Lower leg skin (tissue), 4 donors: ENCODE data around the gene LDLRAD3. TPM values are rescaled to one million over a fixed set of nuclear protein-coding genes. Genes with fewer than 3 reads are reported as not detected.

Experiments used
- DNase-seq, 2 donors: peaks; one replicate each; pipeline ENCODE4 v3.0.0-alpha.2; 2019; ENCODE audit warnings: low spot score in 2 of 2
- H3K4me3 ChIP-seq: fragments of 200-600 bp; sonication (generic); 2 replicates; pipeline ENCODE4 v1.5.1; 2017; ENCODE audit warnings: mild to moderate bottlenecking, low read depth; ENCODE audit not compliant: poor library complexity, severe bottlenecking
- POLR2A ChIP-seq, 2 donors: fragments of 450-650 bp; IDR thresholded peaks; one replicate each; pipeline ENCODE4 v1.6.1; 2016 to 2017; ENCODE audit warnings: antibody characterized with exemption in 2 of 2, mild to moderate bottlenecking in 1 of 2, moderate library complexity in 1 of 2
- WGBS, 2 donors: methylation state at CpG; one replicate each; pipeline ENCODE4 v1.1.5; 2018; 5-methylcytosine and 5-hydroxymethylcytosine counted together
- intact Hi-C: fragments of 100-400 bp; cut with DNase I; formaldehyde crosslinking; loops from one replicate; pipeline ENCODE4 v1.15.0; 2023; ENCODE audit warnings: low total_unique reads
- total RNA-seq, 4 donors: library from RNA; depleted of rRNA; stranded (reverse); fragments of >200 nt; gene quantifications; one replicate each; pipeline ENCODE4 v1.1.0, GENCODE V29; 2016
- TF ChIP-seq, protein P1 (sequence below), 3 donors: fragments of 450-650 bp; IDR thresholded peaks; one replicate each; pipeline ENCODE4 v1.5.1; 2016; ENCODE audit warnings: antibody characterized with exemption in 3 of 3, mild to moderate bottlenecking in 3 of 3, moderate library complexity in 2 of 3

Gene LDLRAD3
- total RNA-seq, 4 donors from 2014 or later = 18.6 to 42.6 (median 25.5) TPM

DNA sequence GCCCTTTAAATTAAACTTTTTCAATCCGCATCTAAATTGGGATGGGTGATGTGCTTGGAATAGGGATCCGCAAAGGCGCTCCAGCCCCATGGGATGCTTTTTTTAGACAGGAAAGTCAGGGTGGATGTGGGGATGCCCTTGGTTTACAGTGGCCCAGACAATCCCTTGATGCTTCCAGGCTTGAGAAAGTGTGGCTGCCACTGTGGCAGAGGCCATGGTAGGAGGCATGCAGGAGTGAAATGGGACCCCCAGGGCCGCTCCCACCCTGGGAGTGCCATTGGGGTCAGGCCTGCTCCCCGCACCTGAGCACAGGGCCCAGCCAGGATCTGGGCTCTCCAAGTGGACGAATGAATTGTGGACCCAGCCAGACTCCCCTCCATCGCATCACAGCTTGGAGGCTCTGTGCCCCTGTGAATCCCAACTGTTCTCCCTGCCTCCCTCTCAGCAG is 269.6 kb downstream of the LDLRAD3 start:
- 92 to 94% methylated on average over 7 of the region's 7 CpGs for WGBS, 2 donors
- DNase-seq = no peak
- TF ChIP-seq, protein P1, sequence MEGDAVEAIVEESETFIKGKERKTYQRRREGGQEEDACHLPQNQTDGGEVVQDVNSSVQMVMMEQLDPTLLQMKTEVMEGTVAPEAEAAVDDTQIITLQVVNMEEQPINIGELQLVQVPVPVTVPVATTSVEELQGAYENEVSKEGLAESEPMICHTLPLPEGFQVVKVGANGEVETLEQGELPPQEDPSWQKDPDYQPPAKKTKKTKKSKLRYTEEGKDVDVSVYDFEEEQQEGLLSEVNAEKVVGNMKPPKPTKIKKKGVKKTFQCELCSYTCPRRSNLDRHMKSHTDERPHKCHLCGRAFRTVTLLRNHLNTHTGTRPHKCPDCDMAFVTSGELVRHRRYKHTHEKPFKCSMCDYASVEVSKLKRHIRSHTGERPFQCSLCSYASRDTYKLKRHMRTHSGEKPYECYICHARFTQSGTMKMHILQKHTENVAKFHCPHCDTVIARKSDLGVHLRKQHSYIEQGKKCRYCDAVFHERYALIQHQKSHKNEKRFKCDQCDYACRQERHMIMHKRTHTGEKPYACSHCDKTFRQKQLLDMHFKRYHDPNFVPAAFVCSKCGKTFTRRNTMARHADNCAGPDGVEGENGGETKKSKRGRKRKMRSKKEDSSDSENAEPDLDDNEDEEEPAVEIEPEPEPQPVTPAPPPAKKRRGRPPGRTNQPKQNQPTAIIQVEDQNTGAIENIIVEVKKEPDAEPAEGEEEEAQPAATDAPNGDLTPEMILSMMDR (IDR thresholded peaks at IDR 0.05) = no peak
- no peak for TF ChIP-seq POLR2A (IDR thresholded peaks at IDR 0.05)
- intact Hi-C loops = no loop called here
- no peak overlapping the region for H3K4me3 ChIP-seq

DNA sequence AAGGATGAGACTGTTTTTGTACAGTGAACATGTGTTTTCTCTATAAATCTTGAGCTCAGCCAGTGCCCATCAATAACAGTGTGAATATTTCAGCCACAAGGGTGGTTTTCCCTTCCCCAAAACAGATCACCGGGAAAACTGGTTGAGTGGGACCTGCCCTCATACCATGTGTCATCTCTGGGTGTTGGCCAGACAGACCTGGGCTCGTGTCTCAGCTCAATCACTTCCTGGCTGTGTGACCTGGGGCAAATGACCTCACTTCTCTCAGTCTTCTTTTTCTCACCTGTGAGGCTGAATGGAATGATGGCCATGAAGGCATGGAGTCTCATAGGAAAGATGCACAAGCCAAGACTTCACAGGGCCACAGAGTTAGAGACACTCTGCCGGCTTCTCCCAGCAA is 270.6 kb downstream of the LDLRAD3 start:
- H3K4me3 ChIP-seq = no peak overlapping the region
- no peak for TF ChIP-seq POLR2A (IDR thresholded peaks at IDR 0.05)
- TF ChIP-seq, protein P1 (IDR thresholded peaks at IDR 0.05) = no peak
- intact Hi-C loops = no loop called here
- 49% methylated on average over 3 of the region's 3 CpGs for WGBS, 2 donors
- peak in 1 of 2 donors; percentile 49 for DNase-seq

DNA sequence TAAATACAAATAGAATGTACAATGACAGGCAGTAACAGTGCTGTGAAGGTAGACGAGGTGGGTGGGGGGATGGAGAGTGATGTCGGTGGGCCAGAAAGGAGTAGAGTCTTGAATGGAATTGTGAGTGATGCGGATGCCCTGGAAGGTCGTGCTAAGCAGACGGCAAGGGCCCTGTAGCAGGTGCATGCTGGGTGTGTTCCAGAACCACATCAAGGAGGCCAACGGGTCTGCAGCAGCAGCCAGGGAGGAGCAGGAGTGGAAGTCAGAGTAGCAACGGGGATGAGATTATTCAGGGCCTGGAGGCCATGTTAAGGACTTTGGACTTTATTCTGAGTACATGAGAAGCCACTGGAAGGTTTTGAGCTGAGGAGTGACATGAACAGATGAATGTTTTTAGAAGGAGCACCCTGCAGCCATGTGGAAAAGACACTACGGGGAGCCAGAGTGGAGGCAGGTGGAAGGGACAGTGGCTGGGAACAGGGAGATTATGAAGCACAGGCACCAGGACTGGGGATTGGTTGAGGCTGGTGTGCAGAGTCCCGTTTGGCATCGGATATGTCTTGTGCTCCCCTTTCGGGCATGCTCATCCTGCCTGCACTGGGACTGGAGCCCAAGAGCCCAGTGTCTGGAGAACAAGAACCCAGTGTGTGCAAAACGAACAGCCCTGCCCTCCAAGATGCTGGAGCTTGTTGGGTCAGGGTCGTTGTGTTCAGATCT is 271.3 kb downstream of the LDLRAD3 start:
- WGBS, 2 donors = 63 to 73% methylated on average over 13 of the region's 13 CpGs
- no peak for TF ChIP-seq POLR2A (IDR thresholded peaks at IDR 0.05)
- TF ChIP-seq, protein P1 (IDR thresholded peaks at IDR 0.05) = no peak

DNA sequence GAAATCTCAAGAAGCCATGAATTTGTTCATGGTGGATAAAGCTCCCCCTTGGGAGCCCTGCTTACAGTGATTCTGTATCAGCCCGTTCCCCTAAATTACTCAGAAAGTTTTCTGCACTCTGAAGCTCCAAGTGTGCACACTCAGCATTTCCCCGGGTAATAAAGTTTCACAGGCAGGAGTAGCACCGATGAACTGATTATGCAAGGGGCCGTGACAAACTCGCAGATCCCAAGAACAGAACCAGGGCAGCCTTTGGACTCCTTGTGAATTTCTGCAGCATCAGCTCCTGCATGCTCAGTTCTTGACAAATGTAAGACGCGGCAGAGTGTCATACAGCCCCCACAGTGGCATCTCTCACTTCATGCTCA is 271.8 kb downstream of the LDLRAD3 start:
- no peak for TF ChIP-seq POLR2A (IDR thresholded peaks at IDR 0.05)
- TF ChIP-seq, protein P1 (IDR thresholded peaks at IDR 0.05) = no peak
- WGBS, 2 donors = 75 to 83% methylated on average over 7 of the region's 7 CpGs

More for the DNA sequence above, 271.3 kb downstream of the LDLRAD3 start:
- no peak overlapping the region for H3K4me3 ChIP-seq
- no peak for DNase-seq
- intact Hi-C loops = no loop called here

DNA sequence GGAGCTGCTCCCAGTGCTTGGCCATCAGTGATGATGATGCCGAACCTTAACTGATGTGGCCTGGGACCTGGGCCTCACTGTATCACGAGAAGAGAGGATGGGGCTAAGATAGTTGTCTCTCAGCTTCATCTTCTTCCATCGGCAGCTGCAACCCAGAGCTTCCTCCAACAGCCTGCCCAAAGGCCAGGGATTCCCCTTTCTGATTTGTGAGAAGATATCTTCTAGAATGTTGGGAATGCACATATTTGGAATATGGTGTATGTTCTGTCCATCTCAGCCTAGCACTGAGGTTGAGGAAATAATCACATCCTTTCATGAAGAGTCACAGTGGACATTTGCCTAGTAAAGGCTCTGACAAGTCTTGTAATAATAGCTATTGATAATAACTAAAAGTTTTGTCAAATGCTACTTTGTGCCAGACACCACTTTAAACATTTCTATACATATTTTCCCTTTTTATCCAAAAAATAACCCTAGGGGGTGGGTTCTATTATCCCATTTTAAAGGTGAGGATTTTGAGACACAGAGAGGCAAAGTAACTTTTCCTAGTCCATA is 272.3 kb downstream of the LDLRAD3 start:
- DNase-seq = no peak
- WGBS, 2 donors = 74 to 80% methylated on average over 3 of the region's 3 CpGs
- intact Hi-C loops = no loop called here
- H3K4me3 ChIP-seq = no peak overlapping the region
- TF ChIP-seq, protein P1 (IDR thresholded peaks at IDR 0.05) = no peak
- no peak for TF ChIP-seq POLR2A (IDR thresholded peaks at IDR 0.05)

More for the DNA sequence above, 271.8 kb downstream of the LDLRAD3 start:
- no peak overlapping the region for H3K4me3 ChIP-seq
- intact Hi-C loops = no loop called here
- no peak for DNase-seq
